Measurements from ENCODE around the gene RASSF1.
A peak's percentile ranks its signal among the peaks of the same experiment; 100 is the strongest.

RASSF1 gene

GRCh38 chr3:50333744-50334328, 6.8 kb downstream of the RASSF1 start:
- peaks cover 33% of the 10 kb centered on the region for H3K4me1 Mint-ChIP-seq
- TF ChIP-seq, protein P1, sequence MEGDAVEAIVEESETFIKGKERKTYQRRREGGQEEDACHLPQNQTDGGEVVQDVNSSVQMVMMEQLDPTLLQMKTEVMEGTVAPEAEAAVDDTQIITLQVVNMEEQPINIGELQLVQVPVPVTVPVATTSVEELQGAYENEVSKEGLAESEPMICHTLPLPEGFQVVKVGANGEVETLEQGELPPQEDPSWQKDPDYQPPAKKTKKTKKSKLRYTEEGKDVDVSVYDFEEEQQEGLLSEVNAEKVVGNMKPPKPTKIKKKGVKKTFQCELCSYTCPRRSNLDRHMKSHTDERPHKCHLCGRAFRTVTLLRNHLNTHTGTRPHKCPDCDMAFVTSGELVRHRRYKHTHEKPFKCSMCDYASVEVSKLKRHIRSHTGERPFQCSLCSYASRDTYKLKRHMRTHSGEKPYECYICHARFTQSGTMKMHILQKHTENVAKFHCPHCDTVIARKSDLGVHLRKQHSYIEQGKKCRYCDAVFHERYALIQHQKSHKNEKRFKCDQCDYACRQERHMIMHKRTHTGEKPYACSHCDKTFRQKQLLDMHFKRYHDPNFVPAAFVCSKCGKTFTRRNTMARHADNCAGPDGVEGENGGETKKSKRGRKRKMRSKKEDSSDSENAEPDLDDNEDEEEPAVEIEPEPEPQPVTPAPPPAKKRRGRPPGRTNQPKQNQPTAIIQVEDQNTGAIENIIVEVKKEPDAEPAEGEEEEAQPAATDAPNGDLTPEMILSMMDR (IDR thresholded peaks at IDR 0.05; ENCODE audit: unreplicated experiment in 3 of 3): no peak
- H3K27me3 Mint-ChIP-seq (ENCODE audit: low read depth): peaks cover 4% of the 10 kb centered on the region
- H3K9me3 Mint-ChIP-seq: no peaks in the 10 kb centered on the region
- H3K27ac Mint-ChIP-seq: peak overlapping the region in 2 of 3 experiments; percentile 19 to 39
- peaks cover 10% of the 10 kb centered on the region for H3K36me3 Mint-ChIP-seq (ENCODE audit: low read depth)
- H3K4me3 Mint-ChIP-seq: peak overlapping the region; percentile 67 to 80 (median 74)

- no peaks in the 10 kb centered on the region for H3K9me3 Mint-ChIP-seq
- no peak overlapping the region for H3K4me3 Mint-ChIP-seq
- H3K36me3 Mint-ChIP-seq (ENCODE audit: low read depth): peaks cover 10% of the 10 kb centered on the region
- H3K27me3 Mint-ChIP-seq (ENCODE audit: low read depth): no peaks in the 10 kb centered on the region
- peaks cover 25% of the 10 kb centered on the region for H3K4me1 Mint-ChIP-seq
- no peak overlapping the region for H3K27ac Mint-ChIP-seq
- TF ChIP-seq, protein P1 (IDR thresholded peaks at IDR 0.05; ENCODE audit: unreplicated experiment in 3 of 3): no peak
Observed at GRCh38 chr3:50331364-50331907, 9.2 kb downstream of the RASSF1 start.

- H3K9me3 Mint-ChIP-seq: no peaks in the 10 kb centered on the region
- H3K4me1 Mint-ChIP-seq: peaks cover 19% of the 10 kb centered on the region
- H3K27me3 Mint-ChIP-seq (ENCODE audit: low read depth): no peaks in the 10 kb centered on the region
- H3K27ac Mint-ChIP-seq: no peak overlapping the region
- TF ChIP-seq, protein P1 (IDR thresholded peaks at IDR 0.05; ENCODE audit: unreplicated experiment in 3 of 3): no peak
- peaks cover 10% of the 10 kb centered on the region for H3K36me3 Mint-ChIP-seq (ENCODE audit: low read depth)
- peak overlapping the region in 2 of 3 experiments; percentile 42 to 56 for H3K4me3 Mint-ChIP-seq
Observed at GRCh38 chr3:50330330-50330729, 10.3 kb downstream of the RASSF1 start.

DNA sequence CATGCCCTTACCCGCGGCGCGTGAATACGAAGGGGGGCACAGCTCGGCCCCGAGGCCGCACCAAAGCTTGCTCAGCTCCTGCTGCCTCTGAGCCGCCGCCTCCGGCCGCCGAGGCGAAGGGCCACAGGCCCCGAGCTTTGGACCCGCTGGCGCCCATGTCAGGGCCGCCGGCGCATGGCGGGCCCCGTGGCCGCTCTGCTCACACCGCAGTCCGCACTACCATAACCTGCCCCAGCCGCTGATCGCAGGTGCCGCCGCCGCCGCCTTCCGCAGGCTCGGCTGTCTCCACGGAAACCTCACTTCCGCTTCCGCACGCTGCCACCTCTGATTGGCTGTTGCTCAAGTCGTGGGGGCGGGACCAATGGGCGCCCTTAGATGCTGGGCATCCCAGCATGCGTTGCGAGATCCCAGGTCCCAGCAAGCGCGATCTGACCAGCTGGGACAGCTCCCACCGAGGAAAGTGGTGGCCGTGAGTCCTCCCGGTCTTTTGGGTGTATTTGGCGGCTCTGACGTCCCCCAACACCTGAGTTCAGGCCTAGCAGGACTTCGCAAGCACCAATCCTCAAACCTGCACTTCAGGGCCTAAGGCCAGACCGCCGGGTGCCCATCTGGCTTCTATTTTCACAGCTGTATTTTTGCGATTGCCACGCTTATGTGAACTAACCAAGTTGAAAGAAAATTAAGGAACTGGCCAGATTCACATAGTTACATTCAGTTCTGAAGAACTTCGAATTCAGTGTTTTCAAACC, 12.5 kb downstream of the RASSF1 start, which contains the start of gene TUSC2:
Gene TUSC2 (minus strand): TSS at position 281 of the 749 bp plus-strand sequence. CDS start 124 bp downstream, at position 157.
- peak within 1 kb of the TSS; percentile 89 to 99 (median 96) for H3K4me3 Mint-ChIP-seq
- no peaks in the 10 kb centered on the region for H3K27me3 Mint-ChIP-seq (ENCODE audit: low read depth)
- peak within 1 kb of the TSS; percentile 75 to 97 (median 91) for H3K27ac Mint-ChIP-seq
- no peaks in the 10 kb centered on the region for H3K9me3 Mint-ChIP-seq
- H3K36me3 Mint-ChIP-seq (ENCODE audit: low read depth): peaks cover 15% of the 10 kb centered on the region
- H3K4me1 Mint-ChIP-seq: peaks cover 19% of the 10 kb centered on the region
- TF ChIP-seq, protein P1 (IDR thresholded peaks at IDR 0.05; ENCODE audit: unreplicated experiment in 3 of 3): no peak

DNA sequence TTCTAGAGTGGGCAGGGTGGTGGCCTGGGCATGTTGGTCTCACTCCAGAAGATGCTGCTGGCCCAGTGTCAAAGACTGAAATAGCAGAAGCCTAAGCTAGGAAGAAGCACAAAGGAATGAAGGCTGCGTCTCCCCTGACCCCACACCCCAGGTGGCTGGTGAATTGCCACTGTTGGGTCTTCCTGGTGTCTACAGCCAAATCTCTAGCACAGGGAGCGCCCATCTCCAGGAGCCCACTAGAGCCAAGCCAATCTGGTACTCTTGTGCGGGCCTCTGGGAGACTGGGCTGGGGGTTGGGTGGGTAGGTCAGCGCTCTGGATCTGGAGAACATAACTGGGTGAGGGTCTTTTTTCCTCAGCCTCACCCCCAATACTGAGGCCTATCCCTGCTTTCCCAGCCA, 13.5 kb downstream of the RASSF1 start:
- Mint-ChIP-seq H3K36me3 (ENCODE audit: low read depth) (peaks cover 15% of the 10 kb centered on the region), H3K27me3 (ENCODE audit: low read depth) (no peaks in the 10 kb centered on the region), H3K27ac (no peak overlapping the region), H3K4me3 (peak overlapping the region; percentile 89 to 99 (median 96)), H3K4me1 (peaks cover 22% of the 10 kb centered on the region), H3K9me3 (no peaks in the 10 kb centered on the region)
- TF ChIP-seq, protein P1 (IDR thresholded peaks at IDR 0.05; ENCODE audit: unreplicated experiment in 3 of 3): no peak
